ENCODE data around the gene TNFRSF12A. TPM values are rescaled to one million over a fixed set of nuclear protein-coding genes. Genes with fewer than 3 reads are reported as not detected.

TNFRSF12A gene
- total and polyA plus RNA-seq, 9 of the 15 experiments (the other 6 are each of a cell fraction or from before 2014, with no cell fraction given): 0.41 to 61.8 (median 26.5) TPM

DNA sequence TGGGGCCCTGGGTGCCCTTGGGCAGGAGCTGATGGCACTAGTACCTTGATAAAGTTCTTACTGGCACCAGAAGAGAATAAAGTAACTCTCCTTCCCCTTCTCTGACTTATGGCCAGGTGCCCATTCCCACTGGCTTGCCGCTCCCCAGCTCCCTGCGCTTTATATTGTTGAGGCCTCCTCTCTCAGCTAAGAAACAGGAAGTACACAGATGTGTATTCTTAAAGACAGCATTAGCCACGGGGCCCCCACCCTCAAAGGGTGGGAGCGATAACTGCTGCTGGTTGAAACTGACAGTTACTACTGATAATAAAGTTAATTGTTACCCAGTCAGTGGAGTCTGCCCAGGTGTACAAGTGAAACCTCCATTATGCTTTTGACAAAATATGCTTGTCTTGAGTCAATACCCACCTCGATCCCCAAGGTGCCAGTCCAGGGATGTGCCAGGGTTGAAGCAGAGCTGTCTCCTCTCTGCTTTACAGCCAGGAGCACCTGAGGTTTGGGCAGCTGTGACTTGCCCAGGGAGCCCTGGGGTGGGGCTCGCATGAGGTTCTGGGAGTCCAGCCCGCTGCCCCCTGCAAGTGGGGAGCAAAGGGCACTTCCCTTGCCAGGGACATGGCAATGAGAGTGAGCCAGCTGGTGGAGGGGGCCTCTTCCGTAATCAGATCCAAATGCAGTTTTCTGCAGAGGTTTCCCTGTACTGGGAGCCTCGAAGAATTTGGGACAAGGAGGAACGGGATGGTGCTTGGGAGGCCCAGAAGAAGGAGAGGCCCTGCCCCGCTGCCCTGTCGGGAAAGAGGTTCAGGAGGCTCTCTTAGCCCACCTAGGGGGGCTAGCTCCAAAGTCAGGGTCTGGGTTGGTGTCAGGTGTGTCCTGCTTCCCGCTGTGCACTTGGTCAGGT, 12.9 kb upstream of the TNFRSF12A start (continued):
- TF ChIP-seq, protein P1, sequence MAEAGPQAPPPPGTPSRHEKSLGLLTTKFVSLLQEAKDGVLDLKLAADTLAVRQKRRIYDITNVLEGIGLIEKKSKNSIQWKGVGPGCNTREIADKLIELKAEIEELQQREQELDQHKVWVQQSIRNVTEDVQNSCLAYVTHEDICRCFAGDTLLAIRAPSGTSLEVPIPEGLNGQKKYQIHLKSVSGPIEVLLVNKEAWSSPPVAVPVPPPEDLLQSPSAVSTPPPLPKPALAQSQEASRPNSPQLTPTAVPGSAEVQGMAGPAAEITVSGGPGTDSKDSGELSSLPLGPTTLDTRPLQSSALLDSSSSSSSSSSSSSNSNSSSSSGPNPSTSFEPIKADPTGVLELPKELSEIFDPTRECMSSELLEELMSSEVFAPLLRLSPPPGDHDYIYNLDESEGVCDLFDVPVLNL (CRISPR knock-in tag; IDR thresholded peaks at IDR 0.05; ENCODE audit: low read depth): no peak
- TF ChIP-seq RBM14 (IDR thresholded peaks at IDR 0.05; ENCODE audit: borderline replicate concordance, insufficient read depth, low read depth, low read length) (no peak), TCFL5 (CRISPR knock-in tag; conservative IDR thresholded peaks at IDR 0.05) (no peak), ZNF23 (CRISPR knock-in tag; IDR thresholded peaks at IDR 0.05) (no peak), YY1 (IDR thresholded peaks at IDR 0.05; ENCODE audit: borderline replicate concordance in 1 of 3, control insufficient read depth in 1 of 3, extremely low read depth in 1 of 3, insufficient read depth in 3 of 3, insufficient read length in 1 of 3, insufficient replicate concordance in 2 of 3, low read depth in 1 of 3, low read length in 2 of 3) (no peak), SMAD1 (IDR thresholded peaks at IDR 0.05; ENCODE audit: low read depth, low read length, partially characterized antibody) (no peak), MTA3 (IDR thresholded peaks at IDR 0.05; ENCODE audit: borderline replicate concordance) (0 out of 2 replicates have a peak, but pooled peaks have one; percentile 43), PHF20 (IDR thresholded peaks at IDR 0.05; ENCODE audit: partially characterized antibody) (no peak), CHD4 (IDR thresholded peaks at IDR 0.05; ENCODE audit: insufficient read depth, insufficient replicate concordance, low read depth, low read length, poor library complexity, severe bottlenecking) (peak; percentile 84), ZNF764 (CRISPR knock-in tag; IDR thresholded peaks at IDR 0.05; ENCODE audit: low read depth) (0 out of 2 replicates have a peak, but pooled peaks have one; percentile 14), ARID1B (IDR thresholded peaks at IDR 0.05) (peak; percentile 53), ZNF583 (CRISPR knock-in tag; IDR thresholded peaks at IDR 0.05) (0 out of 2 replicates have a peak, but pooled peaks have one; percentile 12)
- TF ChIP-seq, protein P2, sequence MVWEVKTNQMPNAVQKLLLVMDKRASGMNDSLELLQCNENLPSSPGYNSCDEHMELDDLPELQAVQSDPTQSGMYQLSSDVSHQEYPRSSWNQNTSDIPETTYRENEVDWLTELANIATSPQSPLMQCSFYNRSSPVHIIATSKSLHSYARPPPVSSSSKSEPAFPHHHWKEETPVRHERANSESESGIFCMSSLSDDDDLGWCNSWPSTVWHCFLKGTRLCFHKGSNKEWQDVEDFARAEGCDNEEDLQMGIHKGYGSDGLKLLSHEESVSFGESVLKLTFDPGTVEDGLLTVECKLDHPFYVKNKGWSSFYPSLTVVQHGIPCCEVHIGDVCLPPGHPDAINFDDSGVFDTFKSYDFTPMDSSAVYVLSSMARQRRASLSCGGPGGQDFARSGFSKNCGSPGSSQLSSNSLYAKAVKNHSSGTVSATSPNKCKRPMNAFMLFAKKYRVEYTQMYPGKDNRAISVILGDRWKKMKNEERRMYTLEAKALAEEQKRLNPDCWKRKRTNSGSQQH (CRISPR knock-in tag; IDR thresholded peaks at IDR 0.05): no peak
- TF ChIP-seq, protein P3, sequence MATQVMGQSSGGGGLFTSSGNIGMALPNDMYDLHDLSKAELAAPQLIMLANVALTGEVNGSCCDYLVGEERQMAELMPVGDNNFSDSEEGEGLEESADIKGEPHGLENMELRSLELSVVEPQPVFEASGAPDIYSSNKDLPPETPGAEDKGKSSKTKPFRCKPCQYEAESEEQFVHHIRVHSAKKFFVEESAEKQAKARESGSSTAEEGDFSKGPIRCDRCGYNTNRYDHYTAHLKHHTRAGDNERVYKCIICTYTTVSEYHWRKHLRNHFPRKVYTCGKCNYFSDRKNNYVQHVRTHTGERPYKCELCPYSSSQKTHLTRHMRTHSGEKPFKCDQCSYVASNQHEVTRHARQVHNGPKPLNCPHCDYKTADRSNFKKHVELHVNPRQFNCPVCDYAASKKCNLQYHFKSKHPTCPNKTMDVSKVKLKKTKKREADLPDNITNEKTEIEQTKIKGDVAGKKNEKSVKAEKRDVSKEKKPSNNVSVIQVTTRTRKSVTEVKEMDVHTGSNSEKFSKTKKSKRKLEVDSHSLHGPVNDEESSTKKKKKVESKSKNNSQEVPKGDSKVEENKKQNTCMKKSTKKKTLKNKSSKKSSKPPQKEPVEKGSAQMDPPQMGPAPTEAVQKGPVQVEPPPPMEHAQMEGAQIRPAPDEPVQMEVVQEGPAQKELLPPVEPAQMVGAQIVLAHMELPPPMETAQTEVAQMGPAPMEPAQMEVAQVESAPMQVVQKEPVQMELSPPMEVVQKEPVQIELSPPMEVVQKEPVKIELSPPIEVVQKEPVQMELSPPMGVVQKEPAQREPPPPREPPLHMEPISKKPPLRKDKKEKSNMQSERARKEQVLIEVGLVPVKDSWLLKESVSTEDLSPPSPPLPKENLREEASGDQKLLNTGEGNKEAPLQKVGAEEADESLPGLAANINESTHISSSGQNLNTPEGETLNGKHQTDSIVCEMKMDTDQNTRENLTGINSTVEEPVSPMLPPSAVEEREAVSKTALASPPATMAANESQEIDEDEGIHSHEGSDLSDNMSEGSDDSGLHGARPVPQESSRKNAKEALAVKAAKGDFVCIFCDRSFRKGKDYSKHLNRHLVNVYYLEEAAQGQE (IDR thresholded peaks at IDR 0.05; ENCODE audit: borderline replicate concordance): no peak
- TF ChIP-seq, protein P3 (CRISPR knock-in tag; IDR thresholded peaks at IDR 0.05; ENCODE audit: low read depth): no peak

Measured in K562 (cell line).